H4 (cell line): ENCODE measurements around the gene RUNX1. TPM values are rescaled to one million over a fixed set of nuclear protein-coding genes. Genes with fewer than 3 reads are reported as not detected.

Experiments used
- DNase-seq: peaks from one replicate; pipeline ENCODE4 v3.0.0-alpha.2; 2015; ENCODE audit warnings: low spot score
- total RNA-seq: library from RNA; depleted of rRNA; stranded (reverse); fragments of >200 nt; shearing (Covaris generic); gene quantifications from 2 replicates; pipeline ENCODE4 v1.2.3, GENCODE V29; 2014; rRNA removed

RUNX1 gene
- 4.6 and 4.9 TPM in 2 replicates for total RNA-seq

DNA sequence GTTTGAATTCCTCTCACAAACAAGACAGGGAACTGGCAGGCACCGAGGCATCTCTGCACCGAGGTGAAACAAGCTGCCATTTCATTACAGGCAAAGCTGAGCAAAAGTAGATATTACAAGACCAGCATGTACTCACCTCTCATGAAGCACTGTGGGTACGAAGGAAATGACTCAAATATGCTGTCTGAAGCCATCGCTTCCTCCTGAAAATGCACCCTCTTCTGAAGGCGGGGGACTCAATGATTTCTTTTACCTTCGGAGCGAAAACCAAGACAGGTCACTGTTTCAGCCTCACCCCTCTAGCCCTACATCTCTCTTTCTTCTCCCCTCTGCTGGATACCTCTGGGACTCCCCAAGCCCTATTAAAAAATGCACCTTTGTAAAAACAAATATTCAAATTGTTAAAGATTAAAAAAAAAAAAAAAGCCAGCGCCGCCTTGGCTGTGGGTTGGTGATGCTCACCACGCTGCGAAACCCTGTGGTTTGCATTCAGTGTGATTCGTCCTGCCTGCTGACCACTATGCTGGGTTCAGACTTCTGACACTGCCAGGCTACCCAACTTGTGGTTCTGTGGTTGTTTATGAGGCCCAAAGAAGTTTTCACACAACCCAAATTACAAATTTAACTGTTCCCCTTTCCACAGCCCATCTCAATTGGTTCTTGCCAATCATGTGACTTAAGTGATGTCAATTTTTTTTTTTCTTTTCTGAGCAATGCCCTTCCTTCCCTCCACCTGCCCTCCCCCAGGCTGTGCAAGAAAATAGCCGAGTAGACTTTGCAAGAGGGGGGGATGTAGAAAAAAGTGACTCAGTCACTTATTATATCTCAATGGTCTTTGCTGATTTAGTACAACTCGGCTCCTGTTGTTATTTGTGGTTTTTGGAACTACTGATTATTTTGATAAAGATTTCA lies at the start of gene RUNX1:
RUNX1 (minus strand) TSS at position 597 of the 912 bp plus-strand sequence.
- DNase-seq: peak; percentile 96

DNA sequence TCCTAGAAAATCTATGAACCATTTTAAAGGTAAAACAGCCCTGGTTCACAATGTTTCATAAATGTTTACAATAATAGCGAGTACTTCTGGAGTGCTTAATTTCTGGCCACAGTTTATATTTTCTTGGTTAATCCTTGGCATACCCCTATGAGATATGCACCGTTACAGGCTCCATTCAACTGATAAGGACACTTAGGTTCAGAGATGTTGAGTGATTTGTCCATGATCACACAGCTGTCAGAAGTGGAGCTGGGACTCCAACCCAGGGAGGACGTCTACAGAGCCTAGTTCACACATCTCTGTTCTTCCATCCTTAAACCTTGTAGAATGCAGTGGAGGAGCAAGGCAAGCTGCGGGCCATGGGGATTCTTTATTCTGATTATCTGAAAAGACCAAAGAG lies 48.4 kb upstream of the RUNX1 start:
- DNase-seq: no peak

DNA sequence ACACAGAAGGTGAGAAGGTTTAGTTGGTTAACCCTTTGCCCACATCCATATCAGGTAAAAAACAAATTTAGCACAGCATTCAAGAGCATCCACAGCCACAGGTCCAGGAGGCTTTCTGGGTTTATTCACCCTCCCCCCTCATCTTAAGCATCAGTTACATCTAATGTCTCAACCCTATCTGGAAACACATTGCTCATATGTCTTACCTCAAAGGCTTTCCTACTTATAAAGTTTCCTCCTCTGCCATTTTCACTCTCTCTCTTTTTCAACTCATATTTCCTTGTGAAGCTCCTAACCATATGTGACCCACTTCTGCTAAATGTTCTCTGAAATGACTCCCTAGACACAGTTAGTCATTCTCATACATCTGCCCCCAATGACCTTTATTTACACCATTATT lies 47.9 kb upstream of the RUNX1 start:
- no peak for DNase-seq

DNA sequence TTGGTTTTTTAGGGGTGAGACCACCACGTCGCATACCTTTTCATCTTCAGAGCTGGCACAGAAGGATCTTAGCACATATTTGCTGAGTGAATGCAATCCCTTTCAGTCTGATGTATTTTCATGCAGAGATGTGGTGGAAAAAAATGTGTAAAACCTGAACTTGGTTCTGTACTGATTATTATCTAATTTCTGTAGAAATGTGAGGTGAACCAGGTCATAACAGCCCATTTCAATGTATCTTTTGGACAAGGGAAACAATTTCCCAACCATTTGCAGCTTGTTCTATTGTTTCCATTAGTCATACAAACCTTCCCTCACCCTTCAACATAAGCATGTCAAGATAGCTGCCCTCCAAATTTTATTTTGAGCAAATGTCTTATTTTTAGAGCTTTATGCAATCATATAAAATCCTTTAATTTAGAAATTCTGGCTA lies 46.8 kb upstream of the RUNX1 start:
- DNase-seq: no peak

DNA sequence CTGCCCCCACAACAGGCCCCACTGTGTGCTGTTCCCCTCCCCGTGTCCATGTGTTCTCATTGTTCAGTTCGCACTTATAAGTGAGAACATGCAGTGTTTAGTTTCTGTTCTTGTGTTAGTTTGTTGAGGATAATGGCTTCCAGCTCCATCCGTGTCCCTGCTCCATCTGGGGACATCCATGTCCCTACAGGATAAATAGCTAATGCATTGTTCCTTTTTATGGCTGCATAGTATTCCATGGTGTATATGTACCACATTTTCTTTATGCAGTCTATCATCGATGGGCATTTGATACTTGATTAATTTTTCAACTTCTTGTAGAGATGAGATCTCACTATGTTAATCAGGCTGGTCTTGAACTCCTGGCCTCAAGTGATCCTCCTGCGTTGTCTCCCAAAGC lies 44.4 kb upstream of the RUNX1 start:
- DNase-seq: no peak

DNA sequence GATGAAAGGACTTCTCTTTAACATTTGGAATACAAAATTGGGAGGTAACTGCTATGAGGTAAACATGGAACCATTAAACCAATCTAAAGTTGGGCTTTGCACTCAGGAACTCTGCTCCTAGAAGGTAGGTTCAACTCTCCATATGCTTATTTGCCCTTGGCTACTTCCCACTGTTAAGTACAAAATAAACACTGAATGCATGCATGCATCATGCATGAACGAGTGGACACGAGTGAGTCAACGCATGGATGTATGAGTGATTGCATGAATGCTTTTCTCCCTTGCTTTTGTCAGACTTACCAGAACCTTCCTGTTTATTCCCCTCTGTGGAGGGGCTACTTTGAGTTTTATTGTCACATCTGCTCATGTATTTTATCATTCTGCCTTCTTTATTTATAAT lies 42.4 kb upstream of the RUNX1 start:
- DNase-seq: no peak

DNA sequence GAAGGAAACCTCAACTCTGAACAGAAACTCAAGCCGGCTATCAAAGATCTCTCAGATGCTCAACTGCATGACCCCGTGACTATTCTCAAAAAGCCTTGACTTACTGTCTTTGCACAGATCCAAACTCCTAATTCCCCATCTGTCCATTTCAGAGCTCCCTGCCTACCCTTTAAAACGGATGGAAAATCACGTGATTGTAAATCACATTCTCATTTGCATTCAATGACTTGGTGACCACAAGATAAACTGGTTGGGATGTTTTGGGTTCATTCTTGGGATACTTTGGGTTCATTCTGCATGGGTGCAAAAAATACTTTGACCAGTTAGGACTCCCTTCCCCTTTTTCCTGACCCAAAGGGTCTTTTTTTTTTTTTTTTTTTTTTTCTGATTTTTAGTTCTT lies 41.3 kb upstream of the RUNX1 start:
- no peak for DNase-seq

DNA sequence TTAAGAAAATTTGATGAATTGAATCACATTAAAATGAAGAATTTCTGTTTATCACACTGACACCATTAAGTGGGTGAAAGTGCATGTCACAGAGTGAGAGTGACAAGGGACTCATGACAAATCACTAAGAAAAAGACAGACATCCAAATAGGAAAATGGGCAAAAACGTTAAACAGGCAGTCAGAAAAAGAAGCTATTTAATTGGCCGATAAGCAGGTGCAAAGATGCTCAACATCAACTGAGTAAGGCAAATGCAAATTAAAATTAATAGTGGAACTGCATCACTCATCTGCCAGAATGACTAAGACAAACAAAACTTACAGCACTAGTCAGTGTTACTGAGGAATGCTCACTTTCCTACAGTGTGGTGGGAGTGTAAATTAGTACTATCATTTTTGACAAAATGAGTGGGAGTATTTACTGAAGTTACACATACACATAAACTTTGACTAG lies 39.2 kb upstream of the RUNX1 start:
- no peak for DNase-seq

DNA sequence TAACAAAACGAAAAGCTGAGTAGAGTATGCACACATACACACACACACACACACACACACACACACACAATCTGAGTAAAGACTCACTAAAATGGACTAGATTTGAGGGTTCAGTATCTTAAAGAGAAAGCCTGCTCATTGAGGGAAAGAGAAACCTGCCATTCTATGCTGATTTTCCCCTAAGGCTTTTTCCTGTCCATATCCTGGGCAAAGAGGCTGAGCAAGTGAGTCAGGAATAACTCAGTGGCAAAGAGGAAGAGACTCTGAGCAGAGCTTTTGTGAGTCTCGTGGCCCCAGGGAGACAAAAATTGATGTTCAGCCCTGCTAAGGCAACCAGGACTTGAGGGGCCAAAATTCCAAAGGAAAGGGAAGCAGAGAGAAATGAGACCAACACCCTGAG lies 37.3 kb upstream of the RUNX1 start:
- DNase-seq: no peak

DNA sequence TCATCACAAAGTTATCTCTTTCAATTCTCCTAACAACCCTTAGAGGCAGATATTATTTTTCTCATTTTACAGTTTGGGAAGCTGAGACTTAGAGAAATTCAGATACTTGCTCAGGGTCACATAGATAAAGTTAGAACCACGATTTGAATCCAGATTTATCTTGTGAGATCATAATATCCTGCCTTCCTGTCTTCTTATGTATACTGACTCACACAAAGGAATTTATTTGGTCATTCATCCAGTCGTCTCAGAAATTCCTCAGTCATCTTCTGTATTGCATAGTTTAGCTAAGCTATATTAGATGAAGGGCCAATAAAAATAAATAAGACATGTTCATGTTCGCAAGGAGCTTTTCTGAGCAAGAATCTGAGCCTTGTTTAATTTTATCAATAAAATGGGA lies 35.8 kb upstream of the RUNX1 start:
- DNase-seq: no peak

DNA sequence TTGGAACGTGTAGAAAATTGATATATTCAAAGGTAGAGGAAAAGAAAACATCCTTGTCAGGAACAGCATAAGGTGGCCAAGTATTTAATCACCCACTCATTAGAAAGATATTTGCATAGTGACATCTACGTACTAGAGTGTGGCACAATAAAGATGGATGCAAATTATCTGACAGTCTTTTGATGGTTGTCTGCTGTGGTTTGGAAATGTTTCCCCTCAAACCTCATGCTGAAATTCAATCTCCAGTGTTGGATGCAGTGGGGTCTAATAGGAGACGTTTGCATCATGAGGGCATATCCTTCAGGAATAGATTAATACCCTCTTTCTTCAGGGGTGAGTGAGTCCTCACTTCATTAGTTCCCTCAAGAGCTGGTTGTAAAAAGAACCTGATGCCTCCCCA lies 34.1 kb upstream of the RUNX1 start:
- DNase-seq: no peak

DNA sequence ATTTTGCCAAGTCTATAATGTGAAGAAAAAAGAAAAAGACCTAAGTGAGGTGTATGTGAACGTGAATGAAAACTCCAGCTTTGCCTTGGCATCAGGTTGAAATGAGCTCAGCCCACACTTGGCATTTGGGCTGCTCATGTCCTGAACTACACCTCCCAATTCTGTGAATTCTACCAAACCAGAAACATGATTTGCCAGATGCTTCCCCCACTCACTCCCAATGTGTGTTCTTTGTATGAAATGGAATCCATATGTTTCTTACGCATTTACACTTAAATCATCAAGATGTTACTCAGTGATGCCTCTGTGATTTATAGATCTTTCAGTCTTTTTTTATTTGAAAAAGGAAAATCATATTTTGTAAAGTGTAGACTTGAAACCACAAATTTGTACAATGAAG lies 32.8 kb upstream of the RUNX1 start:
- DNase-seq: no peak

DNA sequence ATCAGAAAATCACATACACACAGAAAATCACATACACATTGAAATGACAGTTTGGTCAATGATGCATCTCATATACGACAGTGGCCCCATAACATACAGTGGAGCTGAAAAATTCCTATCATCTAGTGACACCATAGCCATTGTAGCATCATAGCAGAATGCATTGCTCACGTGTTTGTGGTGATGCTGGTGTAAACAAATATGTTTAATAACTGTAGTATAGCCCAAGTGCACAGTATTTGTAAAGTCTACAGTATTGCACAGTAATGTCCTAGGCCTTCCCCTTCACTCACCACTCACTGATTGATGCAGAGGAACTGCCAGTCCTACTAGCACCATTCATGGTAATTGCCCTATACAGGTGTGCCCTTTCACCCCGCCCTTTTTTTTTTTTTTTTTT lies 30.1 kb upstream of the RUNX1 start:
- DNase-seq: no peak

DNA sequence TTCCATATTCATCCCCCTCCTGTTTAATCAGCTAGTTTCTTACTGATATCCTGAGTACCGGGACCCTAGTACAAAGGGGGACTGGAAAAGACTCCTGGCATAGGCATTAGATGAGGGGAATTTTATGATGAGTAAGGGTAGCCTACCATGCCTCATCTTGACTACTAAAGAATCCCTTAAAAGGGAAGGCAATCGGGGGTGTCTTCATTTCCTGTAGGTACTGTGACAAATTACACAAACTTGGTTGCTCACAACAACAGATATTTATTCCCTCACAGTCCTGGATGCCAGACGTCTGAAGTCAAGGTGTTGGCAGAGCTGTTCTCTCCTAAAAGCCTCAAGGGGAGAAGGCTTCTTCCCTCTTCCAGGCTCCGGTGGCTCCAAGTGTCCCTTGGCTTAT lies 28.9 kb upstream of the RUNX1 start:
- DNase-seq: no peak

DNA sequence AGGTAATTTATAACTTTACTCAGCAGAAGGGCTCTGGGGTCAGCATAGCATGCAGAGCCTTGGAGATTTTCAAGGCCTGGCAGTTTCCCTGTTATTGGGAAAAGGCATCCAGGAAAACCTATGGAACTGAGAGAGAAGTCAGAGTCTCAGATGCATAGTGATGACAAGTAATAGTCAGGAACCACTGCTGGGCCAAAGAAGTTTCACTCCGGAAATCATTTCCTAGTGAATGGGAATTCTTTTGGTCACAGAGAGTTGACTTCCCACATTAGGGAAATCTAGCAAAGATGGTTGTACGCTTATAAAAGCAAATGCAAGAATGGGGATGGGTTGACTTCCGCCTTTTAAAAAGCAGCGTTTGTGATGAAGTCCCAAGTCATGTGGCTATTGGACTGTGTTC lies 28.4 kb upstream of the RUNX1 start:
- DNase-seq: no peak

DNA sequence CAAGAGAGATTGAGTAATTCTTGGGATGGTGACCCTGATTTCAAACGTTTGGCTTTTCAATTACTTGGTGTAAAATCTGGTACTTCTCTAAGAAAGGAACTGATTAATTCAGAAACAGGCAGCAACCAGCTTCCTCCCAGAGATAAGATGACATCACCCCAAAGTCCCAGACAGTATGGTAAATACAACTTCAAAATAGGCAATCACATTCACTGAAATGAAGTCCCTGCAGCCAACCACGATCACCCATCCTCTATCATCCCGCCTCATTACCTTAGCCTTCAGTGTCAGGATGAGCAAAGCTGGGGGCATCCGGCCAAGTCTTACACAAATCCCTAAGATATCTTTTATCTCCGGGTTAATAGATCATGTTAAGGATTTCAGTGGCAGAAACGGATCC lies 26.4 kb upstream of the RUNX1 start:
- DNase-seq: no peak

DNA sequence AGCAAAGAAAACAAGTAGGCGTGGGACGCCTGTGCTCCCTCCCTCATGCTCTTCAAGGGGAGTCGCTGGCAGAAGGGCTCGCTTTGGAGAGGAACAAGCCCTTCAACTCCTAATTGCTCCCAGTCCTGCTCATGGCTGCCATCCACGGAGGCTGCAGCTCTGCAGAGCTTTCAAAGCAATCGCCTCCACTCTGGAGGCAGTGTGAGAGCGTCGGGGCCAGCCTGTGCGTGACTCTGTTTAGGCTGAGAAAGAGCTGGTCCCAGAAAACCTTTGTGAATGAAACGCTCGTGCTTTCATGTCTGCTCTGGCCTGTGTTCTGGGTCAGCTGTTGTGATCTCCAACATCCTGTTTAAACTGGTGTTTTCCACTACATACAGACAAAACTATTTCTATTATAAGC lies 23.9 kb upstream of the RUNX1 start:
- no peak for DNase-seq

DNA sequence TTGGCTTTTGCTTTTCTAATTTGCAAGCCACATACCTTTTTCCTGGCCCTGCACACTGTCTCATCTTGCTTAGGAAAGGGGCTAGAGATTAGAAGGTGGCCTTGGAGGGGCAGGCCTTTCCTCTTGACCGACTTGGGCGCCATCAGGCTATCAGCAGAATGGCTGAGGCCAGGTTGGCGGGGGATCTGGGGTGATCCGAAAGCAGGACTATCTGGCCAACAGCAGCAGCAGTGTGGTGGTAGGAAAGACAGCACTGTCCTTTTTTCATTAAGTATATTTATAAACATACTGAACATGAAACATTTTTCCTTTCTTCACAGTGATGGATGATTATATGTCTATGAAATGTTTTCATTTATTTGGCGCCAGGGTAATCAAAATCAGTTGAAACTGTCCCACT lies 23.5 kb upstream of the RUNX1 start:
- DNase-seq: no peak

DNA sequence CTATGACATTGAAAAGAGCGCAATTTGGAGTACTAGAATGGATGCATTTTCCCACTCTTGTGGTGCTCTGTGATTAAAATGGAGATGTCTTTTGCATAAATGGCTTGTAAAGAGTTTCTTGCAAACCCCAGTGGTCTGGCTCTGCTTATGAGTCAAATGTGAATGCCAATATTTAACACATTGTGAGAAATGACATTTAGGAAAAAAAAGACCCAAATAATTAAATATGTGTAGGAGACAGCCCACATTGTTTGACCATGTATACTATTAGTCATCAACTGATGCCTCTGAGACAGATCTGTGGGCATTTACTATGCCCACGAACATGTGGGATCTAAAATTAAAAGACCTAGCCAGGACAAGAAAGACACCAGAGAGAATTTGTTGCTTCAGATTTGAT lies 22.2 kb upstream of the RUNX1 start:
- DNase-seq: no peak

DNA sequence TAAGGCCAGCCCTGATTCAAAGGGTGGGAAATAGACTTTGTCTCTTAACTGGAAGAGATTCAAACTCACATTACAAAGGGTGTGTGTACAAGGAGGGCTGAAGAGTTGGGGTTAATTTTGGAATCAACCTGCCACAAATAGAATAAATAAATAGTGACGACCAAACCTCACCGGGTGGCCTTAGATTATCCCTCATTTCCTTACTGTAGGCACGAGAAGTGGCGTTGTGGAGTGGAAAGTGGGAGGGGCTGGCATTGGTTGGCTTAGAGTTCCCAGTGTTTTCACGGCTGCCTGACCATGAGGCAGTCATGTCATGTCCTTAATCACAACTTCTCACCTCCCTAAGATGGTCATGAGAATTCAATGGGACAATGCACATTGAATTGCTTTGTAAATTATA lies 21.3 kb upstream of the RUNX1 start:
- DNase-seq: no peak

DNA sequence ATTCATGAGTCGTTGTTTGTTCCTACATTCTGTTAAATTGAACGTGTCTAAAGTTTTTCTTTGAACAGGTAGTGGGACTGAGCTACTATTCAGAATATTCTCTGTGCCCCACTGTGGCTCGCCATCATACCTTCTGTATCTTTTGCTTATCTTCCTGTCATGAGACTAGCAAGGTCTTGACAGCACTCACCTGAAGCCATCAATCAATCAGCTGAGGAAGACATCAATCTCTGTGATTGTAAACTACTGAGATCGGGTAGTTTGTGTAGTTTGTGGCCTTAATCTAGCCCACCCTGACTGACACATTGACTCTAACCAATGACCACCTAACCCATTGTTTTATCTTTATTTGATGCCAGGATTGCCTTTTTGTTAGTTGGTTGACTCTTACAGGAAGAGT lies 17.7 kb upstream of the RUNX1 start:
- DNase-seq: no peak

DNA sequence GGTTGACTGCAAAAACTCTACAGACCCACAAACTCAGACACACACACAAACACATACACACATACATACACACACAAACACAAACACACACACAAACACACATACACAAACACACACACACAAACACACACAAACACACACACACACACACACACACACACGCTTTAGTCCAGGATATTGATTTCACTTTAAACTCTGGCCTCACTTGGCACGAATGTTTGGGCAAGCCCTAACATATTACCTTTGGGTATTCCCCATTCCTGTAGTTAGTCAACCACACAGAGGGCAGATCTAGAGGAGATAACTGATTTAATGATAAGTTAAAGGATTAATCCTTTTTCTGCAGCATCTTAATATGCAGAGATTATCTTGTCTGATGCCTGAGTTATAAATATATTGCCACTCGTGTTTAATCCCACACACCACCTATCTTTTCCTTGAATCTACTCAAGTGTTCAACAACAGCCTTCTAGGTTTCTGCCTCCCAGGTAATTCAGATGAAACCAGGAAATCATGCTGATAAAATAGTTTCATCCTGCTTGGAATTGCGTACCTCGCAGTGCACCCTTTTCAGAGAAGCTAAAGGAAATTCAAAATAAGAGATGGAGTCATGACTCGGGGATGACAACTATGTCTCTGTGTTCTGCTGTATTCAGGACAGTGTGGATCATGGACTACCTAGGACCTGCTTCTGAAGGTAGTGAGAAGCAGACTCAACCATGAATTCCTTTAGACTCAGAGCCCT lies 14.5 kb upstream of the RUNX1 start:
- no peak for DNase-seq

DNA sequence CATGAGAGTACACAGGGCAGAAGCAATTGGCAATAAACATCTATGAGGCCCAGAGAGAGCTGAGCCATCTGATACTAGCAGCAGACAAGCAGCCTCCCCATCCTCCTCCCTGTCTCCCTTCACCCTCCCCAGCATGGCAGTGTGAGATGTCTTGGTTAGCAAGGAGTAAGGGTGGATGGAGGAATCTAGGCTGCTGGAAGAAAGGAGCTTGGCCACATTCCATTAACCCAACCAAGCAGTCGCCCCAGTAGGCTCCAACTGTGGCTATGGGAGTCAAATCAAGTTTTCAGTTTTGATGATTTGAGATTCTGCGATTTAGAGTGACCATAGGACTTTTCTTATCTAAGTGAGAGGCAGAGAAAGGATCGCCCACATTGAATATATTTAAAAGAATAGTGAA lies 12.9 kb upstream of the RUNX1 start:
- no peak for DNase-seq
